ENCODE measurements around the gene CLIC3. TPM values are rescaled to one million over a fixed set of nuclear protein-coding genes. Genes with fewer than 3 reads are reported as not detected.

The CLIC3 gene
- total and polyA plus RNA-seq, 2 donors (not counting 1 experiment from before 2014, with no cell fraction given) = 1.1 to 1.9 TPM

DNA sequence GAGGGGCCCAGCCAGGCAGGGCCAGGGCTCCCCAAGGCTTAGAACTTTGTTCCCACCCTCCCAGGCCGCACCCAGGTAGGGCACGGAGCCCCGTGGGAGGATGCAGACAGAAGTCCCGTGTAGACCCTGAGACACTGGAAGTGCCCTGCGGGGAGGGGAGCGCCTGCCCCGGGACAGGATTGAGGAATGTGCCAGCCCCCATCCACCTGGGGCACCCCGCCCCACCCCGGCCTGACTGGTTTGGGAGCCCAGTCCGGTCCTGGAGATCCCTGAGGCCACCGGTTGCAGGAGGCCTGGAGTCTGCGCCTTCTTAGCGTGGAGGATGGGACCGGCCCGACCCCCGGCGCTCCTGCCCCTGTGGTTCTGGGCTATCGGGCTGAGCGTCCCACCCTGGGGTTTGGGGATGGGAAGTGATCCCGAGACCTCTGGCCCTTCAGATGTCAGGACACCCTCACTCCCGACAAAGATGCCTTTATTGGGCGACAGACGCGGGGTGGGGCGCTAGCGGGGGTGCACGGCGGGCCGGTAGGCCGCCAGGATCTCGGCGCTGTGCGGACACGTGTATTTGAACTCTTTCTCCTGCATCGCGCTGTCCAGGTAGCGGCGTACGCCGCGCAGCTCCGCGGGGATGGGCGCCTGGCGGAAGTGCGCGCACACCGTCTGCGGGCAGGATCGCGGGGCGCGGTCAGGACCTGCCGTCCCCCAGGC, 2.0 kb downstream of the CLIC3 start:
- intact Hi-C loops (cut with micrococcal nuclease) = loop anchor here (5.0 kb wide), 1 partner anchor 512 kb away; the partner anchor contains the start of gene SEC16A
- H3K9me3 ChIP-seq (ENCODE audit: control extremely low read depth in 1 of 3, control insufficient read depth in 2 of 3, insufficient read depth in 1 of 3, low read length in 2 of 3) = peaks cover 0 to 10% (median 0%) of the 10 kb centered on the region in 3 donors
- H3K4me2 ChIP-seq (replicated peaks; ENCODE audit: low read depth, low read length, poor library complexity, severe bottlenecking) = peak overlapping the region; percentile 99
- no peak for DNase-seq
- H3K27me3 ChIP-seq (replicated peaks in 1 of 4; ENCODE audit: control extremely low read depth in 1 of 4, control insufficient read depth in 3 of 4, insufficient read depth in 4 of 4, low read length in 3 of 4) = peaks cover 0 to 4% (median 0%) of the 10 kb centered on the region in 4 experiments
- peaks cover 43 to 59% of the 10 kb centered on the region in 2 donors for H3K4me1 ChIP-seq (ENCODE audit: control insufficient read depth in 2 of 2, insufficient read depth in 2 of 2, low read length in 2 of 2)
- H3K4me3 ChIP-seq (ENCODE audit: control extremely low read depth in 1 of 5, extremely low read depth in 1 of 5, insufficient read depth in 1 of 5, low read depth in 2 of 5, low read length in 4 of 5) = no peak overlapping the region
- peak overlapping the region; percentile 37 for H3K27ac Mint-ChIP-seq
- no peaks in the 10 kb centered on the region for H3K9me3 Mint-ChIP-seq (ENCODE audit: insufficient read depth)
- H3K79me2 ChIP-seq (ENCODE audit: control insufficient read depth, insufficient read depth, low read length) = peaks cover 10% of the 10 kb centered on the region
- peaks cover 43% of the 10 kb centered on the region for H3K4me1 Mint-ChIP-seq
- H3K4me3 Mint-ChIP-seq = peak overlapping the region; percentile 91
- peaks cover 0 to 6% of the 10 kb centered on the region in 2 experiments for H3K36me3 ChIP-seq (replicated peaks in 1 of 2; ENCODE audit: control extremely low read depth in 1 of 2, control insufficient read depth in 1 of 2, extremely low read depth in 1 of 2, insufficient read depth in 2 of 2, low read length in 1 of 2)
- peaks cover 3% of the 10 kb centered on the region for H3K27me3 Mint-ChIP-seq
- ChIA-PET CTCF (interaction anchor here (1.2 kb wide), 2 partner anchors 35 to 152 kb away, joined by 4 to 5 read pairs; partner anchors contain the start of gene AJM1), POLR2A (interaction anchor here (0.7 kb wide), 1 partner anchor 32 kb away, joined by 3 read pairs; no protein-coding TSS in a partner anchor)
- peak overlapping the region in 1 of 2 donors; percentile 97 for H3K27ac ChIP-seq (ENCODE audit: low read length in 2 of 2)
- TF ChIP-seq, protein P1, sequence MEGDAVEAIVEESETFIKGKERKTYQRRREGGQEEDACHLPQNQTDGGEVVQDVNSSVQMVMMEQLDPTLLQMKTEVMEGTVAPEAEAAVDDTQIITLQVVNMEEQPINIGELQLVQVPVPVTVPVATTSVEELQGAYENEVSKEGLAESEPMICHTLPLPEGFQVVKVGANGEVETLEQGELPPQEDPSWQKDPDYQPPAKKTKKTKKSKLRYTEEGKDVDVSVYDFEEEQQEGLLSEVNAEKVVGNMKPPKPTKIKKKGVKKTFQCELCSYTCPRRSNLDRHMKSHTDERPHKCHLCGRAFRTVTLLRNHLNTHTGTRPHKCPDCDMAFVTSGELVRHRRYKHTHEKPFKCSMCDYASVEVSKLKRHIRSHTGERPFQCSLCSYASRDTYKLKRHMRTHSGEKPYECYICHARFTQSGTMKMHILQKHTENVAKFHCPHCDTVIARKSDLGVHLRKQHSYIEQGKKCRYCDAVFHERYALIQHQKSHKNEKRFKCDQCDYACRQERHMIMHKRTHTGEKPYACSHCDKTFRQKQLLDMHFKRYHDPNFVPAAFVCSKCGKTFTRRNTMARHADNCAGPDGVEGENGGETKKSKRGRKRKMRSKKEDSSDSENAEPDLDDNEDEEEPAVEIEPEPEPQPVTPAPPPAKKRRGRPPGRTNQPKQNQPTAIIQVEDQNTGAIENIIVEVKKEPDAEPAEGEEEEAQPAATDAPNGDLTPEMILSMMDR (IDR thresholded peaks at IDR 0.05) = no peak
- TF ChIP-seq EZH2 (IDR thresholded peaks at IDR 0.05; ENCODE audit: borderline replicate concordance, insufficient read depth, low read depth, low read length, poor library complexity, severe bottlenecking) = no peak
- H2AFZ ChIP-seq (ENCODE audit: insufficient read depth, low read depth, low read length, poor library complexity, severe bottlenecking) = no peak overlapping the region
- peaks cover 17% of the 10 kb centered on the region for H4K20me1 ChIP-seq (ENCODE audit: control insufficient read depth, insufficient read depth, low read length, poor library complexity, severe bottlenecking)
- H3K9ac ChIP-seq (ENCODE audit: low read length) = no peak overlapping the region
- WGBS (ENCODE audit: insufficient coverage) = 86% methylated on average over 54 of the region's 54 CpGs
- no peak for ATAC-seq (ENCODE audit: low read depth)

Data from B cell (primary cell).